Parathyroid adenoma (tissue), 2 donors: Measurements from ENCODE around the gene FNDC5.

ENCODE experiments used
- H2AFZ ChIP-seq: fragments of 300-600 bp; sonication (generic); one replicate; pipeline ENCODE4 v1.7.0; 2017; ENCODE audit warnings: antibody characterized with exemption, mild to moderate bottlenecking
- H3K27ac ChIP-seq: fragments of 300-600 bp; sonication (generic); one replicate; pipeline ENCODE4 v1.7.0; 2017
- H3K27me3 ChIP-seq: fragments of 300-600 bp; sonication (generic); one replicate; pipeline ENCODE4 v1.7.0; 2017; ENCODE audit warnings: low read length; ENCODE audit not compliant: control insufficient read depth, insufficient read depth
- H3K36me3 ChIP-seq: fragments of 300-600 bp; sonication (generic); one replicate; pipeline ENCODE4 v1.7.0; 2017; ENCODE audit warnings: low read length; ENCODE audit not compliant: control insufficient read depth, insufficient read depth
- H3K4me1 ChIP-seq: fragments of 300-600 bp; sonication (generic); one replicate; pipeline ENCODE4 v1.7.0; 2017; ENCODE audit warnings: control low read depth
- H3K4me2 ChIP-seq: fragments of 300-600 bp; sonication (generic); one replicate; pipeline ENCODE4 v1.7.0; 2017; ENCODE audit warnings: low read length
- H3K4me3 ChIP-seq: fragments of 300-600 bp; sonication (generic); one replicate; pipeline ENCODE4 v1.7.0; 2017; ENCODE audit warnings: low read depth, low read length
- H3K79me2 ChIP-seq: fragments of 300-600 bp; sonication (generic); one replicate; pipeline ENCODE4 v1.7.0; 2017; ENCODE audit warnings: control low read depth
- H3K9ac ChIP-seq: fragments of 300-600 bp; sonication (generic); one replicate; pipeline ENCODE4 v1.7.0; 2017; ENCODE audit warnings: mild to moderate bottlenecking
- H3K9me3 ChIP-seq: fragments of 300-600 bp; sonication (generic); one replicate; pipeline ENCODE4 v1.7.0; 2017; ENCODE audit warnings: low read length; ENCODE audit not compliant: control insufficient read depth
- TF ChIP-seq, protein P1 (sequence below): fragments of 300-600 bp; sonication (generic); IDR thresholded peaks from one replicate; pipeline ENCODE4 v1.7.0; 2017; ENCODE audit warnings: antibody characterized with exemption, mild to moderate bottlenecking
- donor health status: primary hyperparathyroidism.

The FNDC5 gene

DNA sequence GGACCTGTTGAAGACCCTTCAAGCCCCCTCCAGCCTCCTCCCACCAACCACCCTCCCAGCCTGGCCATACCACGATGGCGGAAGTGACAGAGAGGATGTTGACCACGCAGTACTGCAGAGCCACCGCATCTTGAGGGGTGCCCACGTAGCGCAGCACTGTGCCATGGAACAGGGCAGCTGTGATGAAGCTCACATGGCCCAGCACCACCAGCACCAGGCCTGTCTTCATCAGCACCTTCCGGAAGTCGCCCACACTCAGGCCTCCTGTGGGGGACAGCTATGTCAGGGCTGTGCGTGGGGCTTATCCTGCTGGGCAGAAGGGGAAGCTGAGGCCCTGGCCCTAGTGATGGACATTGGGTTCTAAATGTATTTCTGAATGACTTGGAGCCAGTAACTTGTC, 27.3 kb upstream of the FNDC5 start:
- Histone ChIP-seq H3K36me3 (no peaks in the 10 kb centered on the region), H3K4me2 (no peak overlapping the region), H3K4me1 (no peaks in the 10 kb centered on the region), H2AFZ (no peak overlapping the region), H3K9ac (no peak overlapping the region), H3K9me3 (no peaks in the 10 kb centered on the region), H3K79me2 (no peaks in the 10 kb centered on the region), H3K4me3 (no peak overlapping the region), H3K27ac (no peak overlapping the region), H3K27me3 (no peaks in the 10 kb centered on the region)
- TF ChIP-seq, protein P1, sequence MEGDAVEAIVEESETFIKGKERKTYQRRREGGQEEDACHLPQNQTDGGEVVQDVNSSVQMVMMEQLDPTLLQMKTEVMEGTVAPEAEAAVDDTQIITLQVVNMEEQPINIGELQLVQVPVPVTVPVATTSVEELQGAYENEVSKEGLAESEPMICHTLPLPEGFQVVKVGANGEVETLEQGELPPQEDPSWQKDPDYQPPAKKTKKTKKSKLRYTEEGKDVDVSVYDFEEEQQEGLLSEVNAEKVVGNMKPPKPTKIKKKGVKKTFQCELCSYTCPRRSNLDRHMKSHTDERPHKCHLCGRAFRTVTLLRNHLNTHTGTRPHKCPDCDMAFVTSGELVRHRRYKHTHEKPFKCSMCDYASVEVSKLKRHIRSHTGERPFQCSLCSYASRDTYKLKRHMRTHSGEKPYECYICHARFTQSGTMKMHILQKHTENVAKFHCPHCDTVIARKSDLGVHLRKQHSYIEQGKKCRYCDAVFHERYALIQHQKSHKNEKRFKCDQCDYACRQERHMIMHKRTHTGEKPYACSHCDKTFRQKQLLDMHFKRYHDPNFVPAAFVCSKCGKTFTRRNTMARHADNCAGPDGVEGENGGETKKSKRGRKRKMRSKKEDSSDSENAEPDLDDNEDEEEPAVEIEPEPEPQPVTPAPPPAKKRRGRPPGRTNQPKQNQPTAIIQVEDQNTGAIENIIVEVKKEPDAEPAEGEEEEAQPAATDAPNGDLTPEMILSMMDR = no peak

DNA sequence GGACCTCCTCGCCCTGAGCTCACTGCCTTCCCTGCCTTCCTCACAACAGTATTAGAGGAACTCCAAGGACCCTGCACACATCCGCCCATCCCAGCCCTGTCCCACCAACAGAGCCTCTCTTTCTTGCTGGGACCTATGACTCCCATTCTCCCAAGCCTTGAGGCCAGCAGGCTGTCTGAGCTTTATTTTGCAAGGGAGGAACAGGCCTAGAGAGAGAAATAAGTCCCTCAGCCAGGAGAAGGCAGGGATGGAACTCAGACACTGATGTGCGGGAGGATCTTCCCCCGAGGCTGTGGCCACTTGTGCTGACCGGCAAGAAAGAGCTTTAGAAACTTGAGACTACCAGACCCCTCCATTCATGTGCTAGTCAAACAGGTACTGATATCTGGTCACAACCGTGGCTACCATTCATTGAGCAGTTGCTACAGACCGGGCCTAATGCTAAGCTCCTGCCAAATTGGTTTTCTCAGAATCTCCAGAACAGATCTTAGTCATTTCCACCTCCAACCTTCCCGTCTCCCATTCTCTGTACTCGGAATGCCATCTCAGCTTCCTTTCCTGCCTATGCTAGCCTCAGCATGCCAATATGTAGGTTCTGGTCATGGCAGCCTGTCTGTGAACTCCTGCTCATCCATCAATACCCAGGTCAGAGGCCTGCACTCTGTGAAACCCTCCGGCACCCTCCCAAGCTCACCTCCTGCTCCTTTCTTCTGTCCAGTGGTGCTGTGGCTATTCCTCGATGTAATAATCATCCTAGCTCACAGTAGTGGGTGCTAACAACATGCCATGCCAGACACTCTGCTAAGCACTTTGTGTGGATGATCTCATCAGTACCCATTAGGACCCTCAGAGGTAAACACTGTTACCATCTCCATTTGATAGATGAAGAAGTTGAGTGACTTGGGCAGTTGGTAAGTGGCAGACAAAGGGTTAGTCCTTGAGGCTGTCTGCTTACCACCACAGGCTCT, 26.7 kb upstream of the FNDC5 start:
- Histone ChIP-seq H3K27ac (no peak overlapping the region), H3K9ac (no peak overlapping the region), H3K9me3 (no peaks in the 10 kb centered on the region), H3K4me3 (no peak overlapping the region), H2AFZ (no peak overlapping the region), H3K36me3 (no peaks in the 10 kb centered on the region), H3K4me2 (no peak overlapping the region), H3K79me2 (no peaks in the 10 kb centered on the region), H3K27me3 (no peaks in the 10 kb centered on the region), H3K4me1 (no peaks in the 10 kb centered on the region)
- TF ChIP-seq, protein P1 = no peak

DNA sequence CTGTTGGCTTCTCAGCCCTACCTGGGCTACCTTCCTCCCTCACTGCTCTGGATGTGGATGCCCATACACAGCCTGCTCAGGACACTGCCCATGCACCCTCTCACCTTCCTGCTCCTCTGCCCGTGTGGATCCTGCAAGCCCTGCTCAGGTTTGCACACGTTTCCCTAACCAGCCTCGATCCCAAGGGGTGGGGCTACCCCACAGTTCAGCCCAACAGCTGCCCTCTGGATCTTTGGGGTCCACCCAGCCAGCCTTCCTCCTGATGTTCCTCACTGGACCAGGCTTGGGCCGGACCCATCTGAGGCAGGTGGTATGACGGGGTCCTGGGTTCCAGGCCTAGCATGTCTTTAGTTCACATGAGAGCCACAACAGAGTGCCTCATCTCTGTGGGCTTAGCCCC, 25.7 kb upstream of the FNDC5 start:
- H3K27me3 ChIP-seq = no peaks in the 10 kb centered on the region
- no peak overlapping the region for H3K27ac ChIP-seq
- H3K9me3 ChIP-seq = no peaks in the 10 kb centered on the region
- no peaks in the 10 kb centered on the region for H3K79me2 ChIP-seq
- no peaks in the 10 kb centered on the region for H3K4me1 ChIP-seq
- H3K36me3 ChIP-seq = no peaks in the 10 kb centered on the region
- TF ChIP-seq, protein P1 = no peak
- H3K4me3 ChIP-seq = no peak overlapping the region
- no peak overlapping the region for H2AFZ ChIP-seq
- H3K4me2 ChIP-seq = no peak overlapping the region
- no peak overlapping the region for H3K9ac ChIP-seq

GRCh38 chr1:32895325-32896215, 24.9 kb upstream of the FNDC5 start:
- no peaks in the 10 kb centered on the region for H3K9me3 ChIP-seq
- TF ChIP-seq, protein P1 = no peak
- H3K4me2 ChIP-seq = no peak overlapping the region
- no peak overlapping the region for H2AFZ ChIP-seq
- no peak overlapping the region for H3K27ac ChIP-seq
- H3K4me1 ChIP-seq = no peaks in the 10 kb centered on the region
- H3K36me3 ChIP-seq = no peaks in the 10 kb centered on the region
- H3K9ac ChIP-seq = no peak overlapping the region
- H3K27me3 ChIP-seq = no peaks in the 10 kb centered on the region
- no peak overlapping the region for H3K4me3 ChIP-seq
- H3K79me2 ChIP-seq = no peaks in the 10 kb centered on the region
